SIG-M5 treated with dmso at 0.1 percent for 504 hours (cell line): ENCODE results near the gene SLC22A7.

Experiments used
- DNase-seq: peaks from one replicate; lab custom pipeline; 2025; ENCODE audit not compliant: unreplicated experiment; lab: John Stamatoyannopoulos, UW

Gene SLC22A7

GRCh38 chr6:43282636-43283513 is 15.2 kb upstream of the SLC22A7 start:
- no peak for DNase-seq

- no peak for DNase-seq
These were observed 14.6 kb upstream of the SLC22A7 start for GRCh38 chr6:43283514-43283901.

GRCh38 chr6:43283905-43284304 is 14.2 kb upstream of the SLC22A7 start:
- DNase-seq = no peak

- no peak for DNase-seq
These were observed 12.9 kb upstream of the SLC22A7 start for GRCh38 chr6:43284991-43285781.

GRCh38 chr6:43285832-43286231 is 12.2 kb upstream of the SLC22A7 start:
- DNase-seq = no peak

- DNase-seq = no peak
These were observed 11.5 kb upstream of the SLC22A7 start for GRCh38 chr6:43286456-43286979.

- no peak for DNase-seq
These were observed 10.9 kb upstream of the SLC22A7 start for GRCh38 chr6:43286980-43287716.

GRCh38 chr6:43287717-43288679 is 10.1 kb upstream of the SLC22A7 start:
- DNase-seq = no peak

GRCh38 chr6:43290339-43290904 is 7.6 kb upstream of the SLC22A7 start:
- no peak for DNase-seq

GRCh38 chr6:43290905-43291355 is 7.1 kb upstream of the SLC22A7 start:
- DNase-seq = no peak

- DNase-seq = no peak
These were observed 6.4 kb upstream of the SLC22A7 start for GRCh38 chr6:43291708-43292107.

GRCh38 chr6:43292341-43292740 is 5.7 kb upstream of the SLC22A7 start:
- DNase-seq = no peak

GRCh38 chr6:43292763-43293318 is 5.2 kb upstream of the SLC22A7 start:
- no peak for DNase-seq

GRCh38 chr6:43293698-43294097 is 4.4 kb upstream of the SLC22A7 start:
- no peak for DNase-seq

GRCh38 chr6:43294536-43294935 is 3.5 kb upstream of the SLC22A7 start:
- no peak for DNase-seq

GRCh38 chr6:43295456-43295855 is 2.6 kb upstream of the SLC22A7 start:
- no peak for DNase-seq

GRCh38 chr6:43296780-43297497 is 1.1 kb upstream of the SLC22A7 start:
- no peak for DNase-seq

- no peak for DNase-seq
These were observed 691 bp downstream of the SLC22A7 start for GRCh38 chr6:43298565-43299337.
